NCI-H187 (cell line): ENCODE data around the gene ATP6AP1.
"Not testable (repeated sequence)": the region's sequence is repeated elsewhere in the genome, so short reads cannot be mapped to it uniquely, and the experiment has no call there.

ENCODE experiments used
- DNase-seq, 2 experiments: peaks; one replicate each; lab custom pipeline; 2025; lab: John Stamatoyannopoulos, UW

The ATP6AP1 gene

DNA sequence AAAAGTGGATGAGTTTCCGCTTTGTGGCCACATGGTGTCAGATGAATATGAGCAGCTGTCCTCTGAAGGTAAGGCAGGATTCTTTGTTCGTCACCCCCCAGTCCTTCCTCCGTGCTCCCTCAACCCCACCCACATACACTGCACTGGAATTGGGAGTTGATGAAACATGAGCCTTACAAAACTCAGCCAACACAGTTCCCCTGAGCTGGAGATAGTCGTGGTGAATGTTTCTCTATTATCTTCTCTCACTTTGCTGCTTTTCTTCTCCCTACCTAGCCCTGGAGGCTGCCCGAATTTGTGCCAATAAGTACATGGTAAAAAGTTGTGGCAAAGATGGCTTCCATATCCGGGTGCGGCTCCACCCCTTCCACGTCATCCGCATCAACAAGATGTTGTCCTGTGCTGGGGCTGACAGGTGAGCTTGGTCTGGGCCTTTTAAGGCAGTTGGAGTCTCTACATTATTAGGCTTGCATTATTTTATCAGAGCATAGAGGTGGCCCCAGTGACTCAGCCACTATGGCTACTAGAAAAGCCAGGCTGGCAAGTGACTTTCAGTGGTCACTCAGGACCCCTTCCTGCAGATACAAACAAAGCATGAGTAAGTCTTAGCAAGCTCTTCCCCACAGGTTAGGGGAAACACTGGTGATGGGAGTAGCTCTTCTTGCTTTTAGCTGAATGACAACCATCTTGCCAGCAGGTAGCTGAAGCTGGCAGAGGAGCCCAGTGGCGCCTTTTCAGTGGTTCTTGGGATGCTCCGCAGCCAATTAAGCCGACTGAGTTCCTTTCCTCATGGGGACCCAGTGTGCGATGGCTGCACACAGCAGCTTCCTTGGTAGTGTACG is 28.7 kb upstream of the ATP6AP1 start:
- DNase-seq, result no peak

DNA sequence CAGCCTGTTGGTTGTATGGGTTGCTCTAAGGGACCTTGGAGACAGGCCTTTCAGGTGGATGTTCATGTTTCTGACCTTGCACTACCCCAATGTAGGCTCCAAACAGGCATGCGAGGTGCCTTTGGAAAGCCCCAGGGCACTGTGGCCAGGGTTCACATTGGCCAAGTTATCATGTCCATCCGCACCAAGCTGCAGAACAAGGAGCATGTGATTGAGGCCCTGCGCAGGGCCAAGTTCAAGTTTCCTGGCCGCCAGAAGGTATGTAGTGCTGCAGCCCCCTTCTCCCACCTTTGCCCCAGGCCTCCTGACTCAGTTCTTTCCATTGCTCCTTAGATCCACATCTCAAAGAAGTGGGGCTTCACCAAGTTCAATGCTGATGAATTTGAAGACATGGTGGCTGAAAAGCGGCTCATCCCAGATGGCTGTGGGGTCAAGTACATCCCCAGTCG is 28.1 kb upstream of the ATP6AP1 start:
- not testable (repeated sequence) for DNase-seq

- DNase-seq, result no peak
Measured at GRCh38 chrX:154401045-154401799, 27.3 kb upstream of the ATP6AP1 start.

DNA sequence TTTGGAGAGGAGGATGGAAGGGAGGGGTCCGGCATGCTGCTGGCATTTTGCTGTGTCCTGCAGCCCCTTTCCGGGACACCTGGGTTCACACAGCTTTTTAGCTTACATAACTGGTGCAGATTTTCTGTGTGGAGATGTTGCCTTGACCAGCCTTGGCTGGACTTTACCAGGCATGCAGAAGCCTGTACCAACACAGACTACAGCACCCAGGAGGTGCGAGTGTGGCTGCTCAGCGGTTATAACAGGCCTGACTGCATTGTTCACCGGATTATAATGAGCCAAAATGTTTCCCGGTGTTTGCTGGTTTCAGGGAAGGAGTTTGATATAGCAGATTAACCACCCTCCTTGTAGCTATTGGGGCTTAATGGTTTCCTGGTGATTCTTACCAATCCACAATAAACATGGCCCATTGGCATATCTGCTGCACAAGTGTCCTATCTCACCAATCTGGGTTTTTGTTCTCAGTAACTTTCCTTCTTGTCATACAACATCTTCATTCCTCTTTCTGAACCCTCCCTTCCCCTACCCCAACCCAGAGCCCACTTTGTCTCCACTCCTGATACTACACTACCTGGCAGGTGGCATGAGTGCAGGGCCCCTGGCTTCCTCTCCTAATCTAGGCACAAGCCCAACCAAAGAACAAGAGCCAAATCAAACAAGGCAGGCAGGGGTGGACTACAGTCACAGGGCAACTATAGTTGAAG is 26.4 kb upstream of the ATP6AP1 start:
- no peak for DNase-seq

DNA sequence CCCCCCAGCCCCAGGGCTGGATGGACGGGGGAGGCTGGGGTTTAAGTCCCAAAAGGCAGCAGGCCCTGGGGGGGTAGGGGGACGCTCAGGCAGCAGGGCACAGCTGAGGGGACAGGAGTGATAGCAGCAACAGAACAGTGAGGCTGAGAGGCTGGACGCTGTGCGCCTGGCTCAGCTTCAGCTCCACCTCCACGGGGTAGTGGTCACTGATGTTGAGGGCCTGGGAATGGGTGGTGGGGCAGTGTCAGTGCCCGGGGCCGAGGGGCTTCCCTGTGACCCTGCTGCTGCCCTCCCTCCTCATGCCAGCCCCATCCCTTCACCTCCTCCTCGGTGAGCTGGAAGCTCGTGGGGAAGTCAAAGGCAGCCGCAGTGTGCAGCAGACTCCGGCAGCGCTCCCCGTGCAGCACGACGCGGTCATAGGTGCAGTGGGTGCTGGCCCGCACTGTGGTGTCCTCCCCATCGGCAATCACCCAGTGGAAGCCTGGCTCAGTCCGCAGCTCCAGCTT is 25.8 kb upstream of the ATP6AP1 start:
- DNase-seq, result no peak

- no peak for DNase-seq
Measured at GRCh38 chrX:154403192-154403591, 25.3 kb upstream of the ATP6AP1 start.

GRCh38 chrX:154403858-154404257 is 24.6 kb upstream of the ATP6AP1 start:
- no peak for DNase-seq

DNA sequence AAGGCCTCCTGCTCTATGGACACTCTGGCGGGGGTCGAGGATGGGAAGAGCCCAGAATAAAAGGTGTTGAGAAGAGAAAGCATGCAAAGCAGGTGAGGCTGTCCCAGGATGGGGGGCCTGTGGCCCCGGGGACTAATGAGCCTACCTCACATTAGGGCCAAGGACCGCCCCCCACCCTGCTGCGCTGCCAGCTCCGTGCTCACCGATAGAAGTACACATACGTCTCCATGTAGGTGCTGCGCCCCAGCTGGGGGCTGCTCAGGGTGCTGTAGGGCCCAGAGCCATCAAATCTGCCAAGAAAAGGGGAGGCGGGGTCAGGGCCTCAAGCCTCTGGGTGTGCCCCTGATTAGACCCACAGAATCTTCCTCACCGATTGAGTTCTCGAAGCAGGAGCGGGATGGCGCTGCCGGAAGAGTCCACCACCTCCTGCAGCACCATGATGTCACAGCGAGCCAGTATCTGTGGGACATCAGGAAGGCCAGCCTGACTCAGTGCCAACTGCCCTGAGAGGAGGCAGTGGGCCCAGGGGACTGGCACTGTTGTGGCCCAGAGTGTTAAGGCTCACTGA is 23.8 kb upstream of the ATP6AP1 start:
- DNase-seq, result no peak

- DNase-seq, result no peak
Measured at GRCh38 chrX:154408659-154409221, 19.7 kb upstream of the ATP6AP1 start.

DNA sequence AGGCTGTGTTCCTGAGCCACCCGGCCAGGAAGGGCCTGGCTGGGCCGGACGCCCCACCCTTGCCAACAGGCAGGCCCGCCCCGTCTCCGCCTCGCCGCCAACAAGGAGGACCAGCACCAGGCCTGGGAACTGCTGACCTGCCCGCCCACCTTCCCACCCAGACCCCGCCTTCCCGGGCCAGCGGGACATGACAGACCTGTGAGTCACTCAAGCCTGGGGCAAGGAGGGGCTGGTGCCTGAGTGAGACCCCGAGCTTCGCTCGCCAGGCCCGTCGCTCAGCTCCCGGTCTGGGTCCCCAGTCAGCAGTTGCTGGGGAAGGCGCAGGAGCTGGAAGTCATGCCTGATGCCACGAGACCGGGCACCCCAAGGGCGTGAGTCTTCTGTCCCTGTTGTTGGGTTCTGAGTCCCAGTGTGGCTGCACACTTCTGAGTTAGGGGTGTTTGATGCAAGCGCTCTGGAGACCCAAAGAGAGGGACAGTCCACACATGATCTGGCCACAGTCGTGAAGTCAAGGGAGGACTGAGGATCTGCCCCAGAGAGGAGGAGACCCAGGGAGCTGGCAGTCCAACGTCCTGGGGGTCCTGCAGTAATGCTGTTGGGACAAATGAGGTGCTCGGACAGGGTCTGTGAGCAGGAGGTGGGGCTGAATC is 19.1 kb upstream of the ATP6AP1 start, which contains the start of gene DNASE1L1:
Gene DNASE1L1, minus strand, starts transcription at position 33 of the 650 bp plus-strand sequence. CDS start 3,686 bp downstream, outside the sequence.
- DNase-seq, result no peak

DNA sequence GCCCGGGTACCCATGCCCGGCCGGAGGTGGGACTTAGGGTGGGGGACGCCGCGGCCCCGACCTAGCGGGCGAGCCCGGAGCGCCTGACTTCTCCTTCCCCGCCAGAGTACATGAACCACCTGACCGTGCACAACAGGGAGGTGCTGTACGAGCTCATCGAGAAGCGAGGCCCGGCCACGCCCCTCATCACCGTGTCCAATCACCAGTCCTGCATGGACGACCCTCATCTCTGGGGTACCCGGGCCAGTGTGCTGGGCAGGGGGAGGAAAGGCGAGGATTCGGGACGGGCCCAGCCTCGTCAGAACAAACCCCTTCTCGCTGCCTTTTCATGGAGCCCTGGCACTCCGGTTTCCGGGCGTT is 16.5 kb upstream of the ATP6AP1 start:
- peak; percentile 26 to 48 for DNase-seq

- DNase-seq, result no peak
Measured at GRCh38 chrX:154412468-154412867, 16.0 kb upstream of the ATP6AP1 start.

DNA sequence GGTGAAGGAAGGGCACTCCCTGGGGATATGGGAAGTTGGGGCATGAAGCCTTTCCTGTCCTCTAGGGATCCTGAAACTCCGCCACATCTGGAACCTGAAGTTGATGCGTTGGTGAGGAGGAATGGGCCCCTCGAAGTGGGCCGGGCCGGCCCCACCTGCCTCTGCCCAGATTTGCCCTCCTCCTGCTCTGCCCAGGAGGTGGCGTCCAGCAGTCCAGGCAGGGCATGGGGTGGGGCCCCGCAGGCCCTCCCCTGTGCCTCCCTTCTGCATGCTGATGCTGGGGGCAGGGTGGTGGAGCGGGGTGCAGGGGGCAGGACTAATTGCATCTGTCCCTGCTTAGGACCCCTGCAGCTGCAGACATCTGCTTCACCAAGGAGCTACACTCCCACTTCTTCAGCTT is 15.3 kb upstream of the ATP6AP1 start:
- DNase-seq, result no peak

DNA sequence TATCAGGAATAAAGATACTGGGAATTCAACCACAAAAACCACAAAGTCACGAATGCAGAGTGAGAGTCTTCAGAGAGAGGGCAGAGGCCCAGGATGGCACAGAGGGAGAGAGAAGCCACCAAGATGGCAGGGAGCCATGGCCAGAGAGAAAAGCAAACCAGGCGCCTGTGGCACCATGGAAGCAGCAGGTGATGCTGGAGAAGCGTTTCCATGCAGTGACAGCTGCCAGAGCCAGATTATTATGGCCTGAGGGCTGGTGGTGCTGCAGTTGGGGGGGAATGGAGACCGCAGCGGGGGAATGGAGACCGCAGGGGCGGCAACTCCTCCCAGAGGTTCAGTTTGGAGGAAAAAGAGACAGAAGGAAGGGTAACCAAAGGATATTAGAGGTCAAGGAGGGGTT is 11.3 kb upstream of the ATP6AP1 start:
- no peak for DNase-seq

DNA sequence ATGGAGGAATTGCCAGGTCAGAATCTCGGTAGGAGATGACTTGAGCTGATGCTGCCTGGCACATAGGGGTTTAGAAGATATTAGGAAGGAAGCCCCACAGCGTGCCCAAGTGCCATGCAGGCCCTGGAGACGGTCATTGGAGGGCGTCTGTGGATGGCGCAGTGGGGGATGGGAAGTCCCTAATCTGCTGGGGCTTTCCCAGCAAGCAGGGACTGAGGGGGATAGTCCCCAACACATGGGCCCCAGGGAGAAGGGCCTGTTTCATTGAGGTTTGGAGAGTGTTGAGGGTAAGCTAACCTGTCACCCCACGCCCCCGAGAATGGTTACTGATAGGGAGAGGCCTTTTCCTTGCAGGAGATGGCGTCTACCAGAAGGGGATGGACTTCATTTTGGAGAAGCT is 9.3 kb upstream of the ATP6AP1 start:
- no peak for DNase-seq

- DNase-seq, result no peak
Measured at GRCh38 chrX:154419688-154420401, 8.6 kb upstream of the ATP6AP1 start.

DNA sequence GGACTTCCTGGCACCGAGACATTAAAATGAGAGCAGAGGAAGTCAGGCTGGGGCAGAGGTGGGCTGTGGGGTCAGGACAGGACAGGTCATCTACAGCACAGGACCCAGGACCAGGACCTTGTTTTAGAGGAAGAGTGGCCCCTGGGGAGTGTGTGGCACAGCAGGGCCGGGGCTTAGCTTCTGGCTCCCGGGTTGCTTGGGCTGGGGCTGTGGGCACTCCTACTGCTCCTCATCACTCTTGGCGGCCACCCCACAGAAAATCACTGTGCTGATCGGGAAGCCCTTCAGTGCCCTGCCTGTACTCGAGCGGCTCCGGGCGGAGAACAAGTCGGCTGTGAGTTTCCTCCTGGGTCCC is 8.1 kb upstream of the ATP6AP1 start:
- no peak for DNase-seq

- DNase-seq, result no peak
Measured at GRCh38 chrX:154426916-154427770, 1.3 kb upstream of the ATP6AP1 start.

- DNase-seq, result no peak
Measured at GRCh38 chrX:154429711-154430110, 1.2 kb downstream of the ATP6AP1 start.

GRCh38 chrX:154430479-154430878 is 2.0 kb downstream of the ATP6AP1 start:
- DNase-seq, result no peak
